Endothelial cell of umbilical vein (primary cell): ENCODE data around the gene KRTAP29-1. TPM values are rescaled to one million over a fixed set of nuclear protein-coding genes. Genes with fewer than 3 reads are reported as not detected.

Source experiments
- BruUV-seq: library from RNA; stranded (reverse); fragments of 400-500 nt; replicated peaks from 2 replicates; lab custom pipeline; 2021; lab: Mats Ljungman, UMichigan
- CTCF ChIA-PET: fragments of 300-600, 350-600 bp; sonication (Branson Sonifier 250); formaldehyde crosslinking; loops from one replicate; lab custom pipeline; 2021; ENCODE audit warnings: antibody characterized with exemption, inconsistent platforms; lab: Charles Lee
- POLR2A ChIA-PET: fragments of 300-600, 350-600 bp; sonication (Branson Sonifier 250); formaldehyde crosslinking; loops from one replicate; lab custom pipeline; 2021; ENCODE audit warnings: antibody characterized with exemption, inconsistent platforms; lab: Charles Lee
- DNase-seq: peaks from one replicate; pipeline ENCODE4 v3.0.0-alpha.2; 2011; ENCODE audit warnings: low read depth, low spot score
- FAIRE-seq: peaks from 2 replicates; lab custom pipeline; 2011; peaks lifted over from hg19 to GRCh38; lab: Jason Lieb, UNC
- H2AFZ ChIP-seq: 2 replicates; pipeline ENCODE4 v1.6.0; 2012; ENCODE audit warnings: low read depth, low read length, control low read depth, inconsistent platforms
- H3K27ac ChIP-seq: 2 replicates; pipeline ENCODE4 v1.5.1; 2011; ENCODE audit warnings: low read depth, mild to moderate bottlenecking, control low read depth, low read length, moderate library complexity; ENCODE audit not compliant: insufficient read depth
- H3K27me3 ChIP-seq, 2 experiments: 2 replicates each; pipeline versions ENCODE4 v1.6.0 to v1.6.1; 2011; ENCODE audit warnings: low read length in 2 of 2, mixed read lengths in 1 of 2; ENCODE audit not compliant: control insufficient read depth in 2 of 2, insufficient read depth in 2 of 2
- H3K36me3 ChIP-seq, 2 experiments: 2 replicates in 1 of 2; 3 replicates in 1 of 2; pipeline ENCODE4 v1.5.1; 2011; ENCODE audit warnings: low read length in 2 of 2, mild to moderate bottlenecking in 1 of 2, moderate library complexity in 1 of 2; ENCODE audit not compliant: control insufficient read depth in 2 of 2, insufficient read depth in 2 of 2; ENCODE audit errors: extremely low read depth in 1 of 2
- H3K4me1 ChIP-seq: 3 replicates; pipeline ENCODE4 v1.5.1; 2011; ENCODE audit warnings: mild to moderate bottlenecking, low read length; ENCODE audit not compliant: control insufficient read depth, insufficient read depth; ENCODE audit errors: extremely low read depth
- H3K4me2 ChIP-seq: 2 replicates; pipeline ENCODE4 v1.6.1; 2011; ENCODE audit warnings: low read length, control low read depth, mixed read lengths; ENCODE audit not compliant: insufficient read depth
- H3K4me3 ChIP-seq, 3 experiments: fragments of 200-600 bp in 1 of 3; sonication (generic), shearing (Covaris generic) in 1 of 3; replicated peaks in 1 of 3; 2 replicates each; pipeline ENCODE4 v1.5.1; 2011 to 2016; ENCODE audit warnings: control low read depth in 3 of 3, low read length in 3 of 3, mild to moderate bottlenecking in 2 of 3, inconsistent platforms in 1 of 3, low read depth in 1 of 3, moderate library complexity in 1 of 3; ENCODE audit not compliant: insufficient read depth in 1 of 3
- H3K79me2 ChIP-seq: 2 replicates; pipeline ENCODE4 v1.6.0; 2012; ENCODE audit warnings: low read length, inconsistent platforms; ENCODE audit not compliant: control insufficient read depth, insufficient read depth
- H3K9ac ChIP-seq: replicated peaks from 2 replicates; pipeline ENCODE3; 2011; ENCODE audit warnings: low read length, control low read depth; ENCODE audit not compliant: insufficient read depth; ENCODE audit errors: extremely low read depth
- H3K9me1 ChIP-seq: replicated peaks from 3 replicates; pipeline ENCODE4 v1.6.0; 2011; ENCODE audit warnings: mild to moderate bottlenecking, low read length; ENCODE audit not compliant: control insufficient read depth, insufficient read depth; ENCODE audit errors: extremely low read depth
- H3K9me3 ChIP-seq: replicated peaks from 2 replicates; pipeline ENCODE4 v1.5.1; 2012; ENCODE audit warnings: low read length, inconsistent platforms; ENCODE audit not compliant: control insufficient read depth, insufficient read depth
- H4K20me1 ChIP-seq: replicated peaks from 2 replicates; pipeline ENCODE3; 2011; ENCODE audit warnings: mild to moderate bottlenecking, low read length; ENCODE audit not compliant: control insufficient read depth, insufficient read depth; ENCODE audit errors: extremely low read depth
- EZH2 ChIP-seq: IDR thresholded peaks from 2 replicates; pipeline ENCODE4 v1.6.1; 2012; ENCODE audit warnings: borderline replicate concordance, low read depth, mild to moderate bottlenecking, moderate library complexity, low read length, inconsistent platforms; ENCODE audit not compliant: severe bottlenecking
- FOS ChIP-seq: IDR thresholded peaks from 2 replicates; pipeline ENCODE4 v1.6.1; 2011; ENCODE audit warnings: mild to moderate bottlenecking, low read length, moderate library complexity, borderline replicate concordance; ENCODE audit not compliant: insufficient read depth
- GATA2 ChIP-seq: IDR thresholded peaks from 2 replicates; pipeline ENCODE4 v1.7.0; 2011; ENCODE audit warnings: low read depth, mild to moderate bottlenecking, moderate library complexity, mixed read lengths, low read length; ENCODE audit not compliant: insufficient read length, insufficient read depth
- JUN ChIP-seq: IDR thresholded peaks from 2 replicates; pipeline ENCODE4 v1.6.1; 2011; ENCODE audit warnings: borderline replicate concordance, low read depth; ENCODE audit not compliant: insufficient read length, insufficient read depth
- MYC ChIP-seq: IDR thresholded peaks from one replicate; pipeline ENCODE4 v1.6.1; 2011; ENCODE audit warnings: mild to moderate bottlenecking, low read depth, low read length
- POLR2A ChIP-seq: IDR thresholded peaks from 2 replicates; pipeline ENCODE4 v1.6.1; 2012; ENCODE audit warnings: low read depth, mild to moderate bottlenecking, control low read depth, low read length
- POLR2AphosphoS5 ChIP-seq: IDR thresholded peaks from 2 replicates; pipeline ENCODE4 v1.6.1; 2012; ENCODE audit warnings: low read depth, mild to moderate bottlenecking, control low read depth, low read length, moderate library complexity; ENCODE audit not compliant: insufficient read depth
- dilution Hi-C: fragments of 300-500 bp; cut with MboI; formaldehyde crosslinking; loops from one replicate; pipeline ENCODE4 v1.15.0; 2019; ENCODE audit warnings: low sequenced_read_pairs; ENCODE audit not compliant: extremely low pct_ligation_motif_present
- intact Hi-C: fragments of 100-400 bp; cut with micrococcal nuclease; formaldehyde crosslinking; loops from one replicate; pipeline ENCODE4 v1.10.0; 2022
- polyA plus RNA-seq, 4 experiments: library from polyadenylated mRNA; depleted of rRNA in 3 of 4; stranded (reverse) in 3 of 4; unstranded in 1 of 4; fragments of >200 nt; gene quantifications; 2 replicates each; pipeline versions ENCODE4 v1.2.1 to v1.2.3, GENCODE V29; 2011 to 2012; ENCODE audit warnings: missing spikeins in 1 of 4
- total RNA-seq: library from RNA; stranded (reverse); gene quantifications from 2 replicates; pipeline ENCODE4 v1.2.3, GENCODE V29; 2021
- TF ChIP-seq, protein P1 (sequence below), 2 donors: IDR thresholded peaks; 1 replicate in 1 of 2; 2 replicates in 1 of 2; pipeline ENCODE4 v1.5.1; 2011; ENCODE audit warnings: low read length in 2 of 2, mild to moderate bottlenecking in 2 of 2, moderate library complexity in 2 of 2, control low read depth in 1 of 2, inconsistent platforms in 1 of 2, low read depth in 1 of 2; ENCODE audit not compliant: insufficient read depth in 1 of 2; ENCODE audit errors: extremely low read depth in 1 of 2
- TF ChIP-seq, protein P2 (sequence below): IDR thresholded peaks from 2 replicates; pipeline ENCODE4 v1.6.1; 2011; ENCODE audit not compliant: insufficient read depth, insufficient read length

The KRTAP29-1 gene
- total and polyA plus RNA-seq, 2 donors (not counting 3 experiments of a cell fraction or from before 2014, with no cell fraction given) = not detected

DNA sequence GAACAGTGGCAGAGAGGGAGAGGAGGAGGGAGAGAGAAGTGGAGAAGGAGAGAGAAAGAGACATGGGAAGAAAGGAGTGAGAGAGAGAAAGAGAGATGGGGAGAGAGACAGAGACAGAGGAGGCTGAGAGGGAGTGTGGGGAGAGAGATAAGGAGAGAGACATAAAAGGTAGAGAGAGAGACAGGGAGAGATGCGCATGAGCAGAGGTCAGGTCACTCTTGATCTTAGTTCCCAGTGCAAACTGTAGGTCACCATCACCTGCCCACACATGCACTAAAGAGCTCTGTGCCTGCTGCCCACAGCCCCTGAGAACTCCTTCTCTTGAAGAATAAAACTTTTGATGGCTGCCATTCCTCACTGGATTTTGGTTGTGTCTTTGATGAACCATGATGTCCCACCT, 33.1 kb upstream of the KRTAP29-1 start:
- no peak overlapping the region for H3K4me2 ChIP-seq
- H4K20me1 ChIP-seq = no peaks in the 10 kb centered on the region
- TF ChIP-seq GATA2 (no peak), EZH2 (no peak)
- DNase-seq (no peak), FAIRE-seq (no peak)
- H3K9ac ChIP-seq = no peak overlapping the region
- H3K9me3 ChIP-seq = no peaks in the 10 kb centered on the region
- CTCF ChIA-PET = interaction anchor here (1.1 kb wide), 1 partner anchor 213 kb away, joined by 4 read pairs; no protein-coding TSS in a partner anchor
- intact Hi-C loops (no loop called here), dilution Hi-C loops (no loop called here)
- no TSS peak for BruUV-seq
- no peak overlapping the region for H3K4me3 ChIP-seq
- no peak overlapping the region for H2AFZ ChIP-seq
- no peaks in the 10 kb centered on the region for H3K9me1 ChIP-seq
- no peaks in the 10 kb centered on the region for H3K36me3 ChIP-seq
- H3K27me3 ChIP-seq = no peaks in the 10 kb centered on the region
- H3K27ac ChIP-seq = no peak overlapping the region
- POLR2A ChIA-PET = no interaction called here
- no peaks in the 10 kb centered on the region for H3K4me1 ChIP-seq
- H3K79me2 ChIP-seq = no peaks in the 10 kb centered on the region

DNA sequence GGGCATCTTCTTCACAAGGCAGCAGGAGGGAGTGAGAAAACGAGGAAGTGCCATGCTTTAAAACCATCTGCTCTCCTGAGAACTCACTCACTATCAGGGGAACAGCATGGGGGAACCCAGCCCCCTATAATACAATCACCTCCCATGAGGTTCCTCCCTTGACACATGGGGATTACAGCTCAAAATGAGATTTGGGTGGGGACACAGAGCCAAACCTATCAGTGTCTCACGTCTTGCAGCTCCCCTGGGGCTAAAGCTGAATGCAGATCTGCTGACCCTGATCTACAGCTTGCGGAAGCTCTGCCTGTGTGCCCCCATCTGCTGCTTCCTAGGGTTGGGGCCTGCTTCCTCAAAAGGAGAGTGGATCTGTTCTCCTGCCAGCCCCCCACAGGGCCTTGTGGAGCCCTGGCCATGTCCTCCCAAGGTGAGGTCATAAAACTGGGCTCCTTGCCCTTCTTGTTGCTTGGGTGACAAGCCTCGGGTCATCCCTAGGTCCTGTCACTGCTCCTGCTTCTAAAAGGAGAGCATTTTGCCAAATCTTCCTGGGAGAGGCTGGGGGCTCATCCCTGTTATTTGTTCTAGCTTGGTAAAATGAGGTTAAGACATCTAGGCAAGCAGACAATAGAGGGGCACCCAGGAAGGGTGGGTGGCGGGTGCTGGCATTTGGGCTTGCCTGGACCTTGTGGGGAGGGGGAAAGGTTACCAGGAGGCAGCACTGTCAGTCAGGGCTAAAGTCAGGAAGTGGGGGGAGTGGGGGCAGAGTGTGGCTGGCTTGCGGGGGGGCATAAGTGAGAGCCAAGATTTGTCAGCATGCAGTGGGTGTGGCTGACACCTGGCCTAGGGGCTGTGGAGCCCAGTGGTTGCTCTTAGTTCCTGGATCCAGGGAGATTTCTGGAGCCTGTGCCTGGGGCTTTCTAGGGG, 32.0 kb upstream of the KRTAP29-1 start:
- H3K9me3 ChIP-seq = no peaks in the 10 kb centered on the region
- no peak overlapping the region for H3K9ac ChIP-seq
- CTCF ChIA-PET = no interaction called here
- DNase-seq (no peak), FAIRE-seq (no peak)
- no peaks in the 10 kb centered on the region for H3K4me1 ChIP-seq
- dilution Hi-C loops (no loop called here), intact Hi-C loops (no loop called here)
- no peak overlapping the region for H3K4me3 ChIP-seq
- H4K20me1 ChIP-seq = no peaks in the 10 kb centered on the region
- no peak overlapping the region for H3K4me2 ChIP-seq
- H3K9me1 ChIP-seq = no peaks in the 10 kb centered on the region
- no peak for TF ChIP-seq FOS
- TF ChIP-seq POLR2A = no peak
- no peak for TF ChIP-seq GATA2
- no peak for TF ChIP-seq JUN
- TF ChIP-seq, protein P1, sequence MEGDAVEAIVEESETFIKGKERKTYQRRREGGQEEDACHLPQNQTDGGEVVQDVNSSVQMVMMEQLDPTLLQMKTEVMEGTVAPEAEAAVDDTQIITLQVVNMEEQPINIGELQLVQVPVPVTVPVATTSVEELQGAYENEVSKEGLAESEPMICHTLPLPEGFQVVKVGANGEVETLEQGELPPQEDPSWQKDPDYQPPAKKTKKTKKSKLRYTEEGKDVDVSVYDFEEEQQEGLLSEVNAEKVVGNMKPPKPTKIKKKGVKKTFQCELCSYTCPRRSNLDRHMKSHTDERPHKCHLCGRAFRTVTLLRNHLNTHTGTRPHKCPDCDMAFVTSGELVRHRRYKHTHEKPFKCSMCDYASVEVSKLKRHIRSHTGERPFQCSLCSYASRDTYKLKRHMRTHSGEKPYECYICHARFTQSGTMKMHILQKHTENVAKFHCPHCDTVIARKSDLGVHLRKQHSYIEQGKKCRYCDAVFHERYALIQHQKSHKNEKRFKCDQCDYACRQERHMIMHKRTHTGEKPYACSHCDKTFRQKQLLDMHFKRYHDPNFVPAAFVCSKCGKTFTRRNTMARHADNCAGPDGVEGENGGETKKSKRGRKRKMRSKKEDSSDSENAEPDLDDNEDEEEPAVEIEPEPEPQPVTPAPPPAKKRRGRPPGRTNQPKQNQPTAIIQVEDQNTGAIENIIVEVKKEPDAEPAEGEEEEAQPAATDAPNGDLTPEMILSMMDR (IDR thresholded peaks at IDR 0.05; ENCODE audit: extremely low read depth in 1 of 2, insufficient read depth in 1 of 2, low read depth in 1 of 2, low read length in 2 of 2) = no peak
- TF ChIP-seq POLR2AphosphoS5 = no peak
- no peak for TF ChIP-seq MYC
- TF ChIP-seq, protein P2, sequence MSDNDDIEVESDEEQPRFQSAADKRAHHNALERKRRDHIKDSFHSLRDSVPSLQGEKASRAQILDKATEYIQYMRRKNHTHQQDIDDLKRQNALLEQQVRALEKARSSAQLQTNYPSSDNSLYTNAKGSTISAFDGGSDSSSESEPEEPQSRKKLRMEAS = no peak
- TF ChIP-seq EZH2 = no peak
- H3K36me3 ChIP-seq = no peaks in the 10 kb centered on the region
- POLR2A ChIA-PET = no interaction called here
- H2AFZ ChIP-seq = no peak overlapping the region
- H3K27me3 ChIP-seq = no peaks in the 10 kb centered on the region
- no peaks in the 10 kb centered on the region for H3K79me2 ChIP-seq
- BruUV-seq = no TSS peak
- no peak overlapping the region for H3K27ac ChIP-seq
